K562 (cell line): Measurements from ENCODE around the gene C10orf71. TPM values are rescaled to one million over a fixed set of nuclear protein-coding genes. Genes with fewer than 3 reads are reported as not detected.

Experiments used
- ARID3A ChIP-seq: IDR thresholded peaks from 2 replicates; pipeline ENCODE4 v1.6.1; 2012; ENCODE audit warnings: low read depth, low read length, improper control_type of control experiment, borderline replicate concordance
- CBFA2T3 ChIP-seq: fragments of 450-650 bp; IDR thresholded peaks from 2 replicates; pipeline ENCODE4 v1.6.1; 2017
- HDAC1 ChIP-seq, 2 experiments: fragments of 450-650 bp; IDR thresholded peaks; 2 replicates each; pipeline ENCODE4 v1.6.1; 2016 to 2017; ENCODE audit warnings: inconsistent platforms in 1 of 2, mild to moderate bottlenecking in 1 of 2, moderate library complexity in 1 of 2
- IFI16 ChIP-seq: fragments of 250-450 bp; sonication (Bioruptor Pico); IDR thresholded peaks from 2 replicates; pipeline ENCODE4 v2.1.2; 2022; ENCODE audit warnings: mild to moderate bottlenecking, inconsistent platforms
- JUND ChIP-seq, 2 experiments: IDR thresholded peaks; 2 replicates in 1 of 2; 3 replicates in 1 of 2; pipeline ENCODE4 v1.6.1; 2011; ENCODE audit warnings: borderline replicate concordance in 2 of 2, low read depth in 2 of 2, low read length in 2 of 2, improper control_type of control experiment in 1 of 2, missing biosample characterization in 1 of 2, missing genetic modification characterization in 1 of 2, missing genetic modification reagents in 1 of 2
- KDM1A ChIP-seq, 2 experiments: fragments of 450-650 bp; IDR thresholded peaks; 2 replicates each; pipeline ENCODE4 v1.6.1; 2016; ENCODE audit warnings: mild to moderate bottlenecking in 2 of 2
- MEIS2 ChIP-seq: fragments of 450-650 bp; IDR thresholded peaks from 2 replicates; pipeline ENCODE4 v1.6.1; 2014; ENCODE audit warnings: mild to moderate bottlenecking; ENCODE audit not compliant: partially characterized antibody
- NFRKB ChIP-seq: fragments of 450-650 bp; IDR thresholded peaks from 2 replicates; pipeline ENCODE4 v1.6.1; 2016; ENCODE audit warnings: low read depth
- NFYB ChIP-seq: IDR thresholded peaks from 2 replicates; pipeline ENCODE4 v1.6.1; 2011; ENCODE audit warnings: mild to moderate bottlenecking, moderate library complexity; ENCODE audit not compliant: insufficient read length; ENCODE audit errors: extremely low read depth
- NKRF ChIP-seq: fragments of 450-650 bp; IDR thresholded peaks from 2 replicates; pipeline ENCODE4 v1.6.1; 2016; ENCODE audit warnings: borderline replicate concordance
- RBM25 ChIP-seq: fragments of 200-400 bp; formaldehyde crosslinking; IDR thresholded peaks from 2 replicates; pipeline ENCODE4 v1.6.1; 2018; ENCODE audit warnings: low read length, low read depth, moderate library complexity; ENCODE audit not compliant: severe bottlenecking
- TAL1 ChIP-seq: fragments of 450-650 bp; IDR thresholded peaks from 2 replicates; pipeline ENCODE4 v1.6.1; 2016; ENCODE audit warnings: mild to moderate bottlenecking
- ZNF518B ChIP-seq: fragments of 250-450 bp; sonication (Bioruptor Pico); IDR thresholded peaks from 2 replicates; pipeline ENCODE4 v1.5.0; 2021; ENCODE audit warnings: mild to moderate bottlenecking, moderate library complexity
- polyA plus RNA-seq, 8 experiments: library from polyadenylated mRNA; depleted of rRNA in 4 of 8; stranded (reverse) in 5 of 8; unstranded in 3 of 8; fragments of >200 nt; fragmentation: Nextera tagmentation in 2 of 8; fragmentation: Illumina TruSeq in 1 of 8; extraction: Ambion mirVana in 2 of 8; extraction: Trizol in 1 of 8; gene quantifications; 2 replicates each; pipeline versions ENCODE4 v1.2.1 to v1.2.3, GENCODE V29; 2011 to 2014; ENCODE audit warnings: inconsistent platforms in 1 of 8, missing spikeins in 1 of 8
- total RNA-seq, 7 experiments: library from RNA; depleted of rRNA in 6 of 7; stranded (reverse); fragments of >200 nt in 6 of 7; fragmentation: Illumina TruSeq in 2 of 7; extraction: Trizol in 2 of 7; gene quantifications; 2 replicates each; pipeline versions ENCODE4 v1.2.1 to v1.2.3, GENCODE V29; 2011 to 2021; ENCODE audit warnings: low replicate concordance in 1 of 7
- TF ChIP-seq, protein P1 (sequence below): fragments of 250-450 bp; sonication (Bioruptor Pico); IDR thresholded peaks from 2 replicates; pipeline ENCODE4 v1.8.0; 2022; ENCODE audit warnings: moderate library complexity, mild to moderate bottlenecking, inconsistent platforms

The C10orf71 gene
- total and polyA plus RNA-seq, 9 of the 15 experiments (the other 6 are each of a cell fraction or from before 2014, with no cell fraction given): 0.06 to 4.5 (median 1.3) TPM

DNA sequence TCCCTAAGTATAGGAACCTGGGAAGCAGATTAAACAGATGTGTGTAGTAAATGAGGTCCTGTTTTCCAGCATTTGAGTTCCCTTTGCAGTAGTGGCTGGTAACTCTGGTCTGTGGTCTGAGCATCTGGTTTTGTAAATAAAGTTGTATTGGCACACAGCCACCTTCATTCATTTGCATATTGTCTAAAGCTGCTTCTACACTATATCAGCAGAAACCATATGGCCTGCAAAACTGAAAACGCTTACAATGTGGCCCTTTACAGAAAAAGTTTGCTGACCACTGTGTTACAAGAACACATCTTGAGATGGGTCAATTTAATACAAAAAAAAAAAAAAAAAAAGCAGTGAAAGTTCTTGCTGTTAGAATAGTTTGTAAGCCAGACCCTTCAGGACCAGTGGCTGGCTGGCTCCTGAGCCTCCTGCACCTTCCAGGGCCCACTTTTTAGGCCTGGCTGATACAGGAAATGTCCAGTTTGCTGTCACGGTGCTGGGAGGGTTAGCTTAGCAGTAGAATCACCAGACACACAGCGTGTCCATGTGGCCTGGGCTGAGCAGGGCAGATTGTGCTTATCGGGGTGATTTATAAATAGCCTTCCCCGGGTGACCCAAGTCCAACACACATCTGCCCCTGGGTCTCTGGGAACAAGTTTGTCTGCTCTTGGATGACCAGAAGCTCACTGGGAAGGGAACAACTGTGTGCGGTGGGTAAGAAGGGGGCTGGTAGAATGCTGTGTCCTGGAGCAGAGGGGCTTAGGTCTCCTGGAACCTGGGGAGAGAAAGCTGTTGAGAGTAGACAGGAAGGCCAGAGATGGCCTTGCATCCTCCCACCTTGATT, 1.4 kb downstream of the C10orf71 start (continued):
- TF ChIP-seq NKRF (peak; percentile 71; the same call in 1 of the 2 replicates), IFI16 (CRISPR knock-in tag) (no peak), ARID3A (peak; percentile 92), KDM1A (IDR thresholded peaks at IDR 0.05) (peak; percentile 68 to 71; a peak in 3 of 4 replicates), CBFA2T3 (peak; percentile 97), ZNF518B (CRISPR knock-in tag) (no peak), NFRKB (peak; percentile 41; the same call in 1 of the 2 replicates), HDAC1 (IDR thresholded peaks at IDR 0.05) (peak in 1 of 2 experiments; percentile 75; a peak in 3 of 4 replicates), JUND (IDR thresholded peaks at IDR 0.05; ENCODE audit: borderline replicate concordance, low read depth, low read length) (peak; percentile 78), JUND (tag; IDR thresholded peaks at IDR 0.05; ENCODE audit: borderline replicate concordance, low read depth, low read length) (peak; percentile 54; the same call in 1 of the 3 replicates), NFYB (no peak), MEIS2 (peak; percentile 88), TAL1 (peak; percentile 92), RBM25 (no peak)
- TF ChIP-seq, protein P1, sequence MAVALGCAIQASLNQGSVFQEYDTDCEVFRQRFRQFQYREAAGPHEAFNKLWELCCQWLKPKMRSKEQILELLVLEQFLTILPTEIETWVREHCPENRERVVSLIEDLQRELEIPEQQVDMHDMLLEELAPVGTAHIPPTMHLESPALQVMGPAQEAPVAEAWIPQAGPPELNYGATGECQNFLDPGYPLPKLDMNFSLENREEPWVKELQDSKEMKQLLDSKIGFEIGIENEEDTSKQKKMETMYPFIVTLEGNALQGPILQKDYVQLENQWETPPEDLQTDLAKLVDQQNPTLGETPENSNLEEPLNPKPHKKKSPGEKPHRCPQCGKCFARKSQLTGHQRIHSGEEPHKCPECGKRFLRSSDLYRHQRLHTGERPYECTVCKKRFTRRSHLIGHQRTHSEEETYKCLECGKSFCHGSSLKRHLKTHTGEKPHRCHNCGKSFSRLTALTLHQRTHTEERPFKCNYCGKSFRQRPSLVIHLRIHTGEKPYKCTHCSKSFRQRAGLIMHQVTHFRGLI: no peak
